Aorta (tissue), 5 donors: ENCODE measurements around the gene DHH. TPM values are rescaled to one million over a fixed set of nuclear protein-coding genes. Genes with fewer than 3 reads are reported as not detected.

Experiments used
- ATAC-seq: fragments of 200-7000 bp; cut with Tn5 transposase; one replicate; pipeline ENCODE4 v1.9.1; 2022; ENCODE audit warnings: moderate library complexity; ENCODE audit not compliant: low FRiP score
- DNase-seq, 2 donors: peaks; one replicate each; pipeline ENCODE4 v3.0.0-alpha.2; 2020
- H3K27ac ChIP-seq, 2 donors: one replicate each; pipeline ENCODE4 v1.5.1; 2013; ENCODE audit warnings: low read length in 2 of 2, mild to moderate bottlenecking in 2 of 2, moderate library complexity in 2 of 2, control low read depth in 1 of 2, inconsistent platforms in 1 of 2, low read depth in 1 of 2
- H3K27me3 ChIP-seq, 2 donors: one replicate each; pipeline ENCODE4 v1.6.1; 2013; ENCODE audit warnings: control low read depth in 1 of 2, low read length in 1 of 2, mild to moderate bottlenecking in 1 of 2, moderate library complexity in 1 of 2; ENCODE audit not compliant: insufficient read depth in 2 of 2, control insufficient read depth in 1 of 2
- H3K36me3 ChIP-seq, 2 donors: one replicate each; pipeline ENCODE4 v1.6.1; 2013; ENCODE audit warnings: control low read depth in 1 of 2, low read length in 1 of 2, mild to moderate bottlenecking in 1 of 2; ENCODE audit not compliant: insufficient read depth in 2 of 2, control insufficient read depth in 1 of 2
- H3K4me1 ChIP-seq, 2 donors: one replicate each; pipeline ENCODE4 v1.6.1; 2013; ENCODE audit warnings: low read length in 2 of 2, control low read depth in 1 of 2, mild to moderate bottlenecking in 1 of 2, moderate library complexity in 1 of 2; ENCODE audit not compliant: insufficient read depth in 2 of 2, control insufficient read depth in 1 of 2
- H3K4me3 ChIP-seq, 2 donors: one replicate each; pipeline ENCODE4 v1.5.1; 2013; ENCODE audit warnings: low read length in 2 of 2, control low read depth in 1 of 2, mild to moderate bottlenecking in 1 of 2
- H3K9me3 ChIP-seq: one replicate; pipeline ENCODE4 v1.6.1; 2013; ENCODE audit warnings: mild to moderate bottlenecking, low read length; ENCODE audit not compliant: control insufficient read depth
- WGBS, 2 donors: extraction: QIAGEN DNeasy Blood & Tissue Kit; methylation state at CpG; one replicate each; pipeline ENCODE4 v1.1.7; 2013; 5-methylcytosine and 5-hydroxymethylcytosine counted together
- intact Hi-C, 2 donors: fragments of 100-400 bp; cut with DNase I; formaldehyde crosslinking; loops; one replicate each; pipeline versions ENCODE4 v1.14.2 to v1.15.0; 2022
- polyA plus RNA-seq, 2 donors: library from polyadenylated mRNA; stranded (reverse); fragments of 200-250 nt; gene quantifications; one replicate each; pipeline ENCODE4 v1.2.3, GENCODE V29; 2013
- total RNA-seq, 2 donors: library from RNA; stranded (reverse); fragmentation: NEBNext Ultra II Directional; extraction: Animal tissue kit (Norgen Biotek cat#: 25700); gene quantifications; one replicate each; pipeline ENCODE4 v1.2.1, GENCODE V29; 2021
- donor health status: healthy with polysubstance abuse.
- donor health status: Bipolar disorder and iron deficiency.
- donor health status: DM: no; HTN: no; CAD: no.
- donor health status: DM: no; HTN: no; CAD: no.
- donor health status: DM: yes; HTN: yes; CAD: no.

DHH gene
- total and polyA plus RNA-seq, 4 donors: 0.33 to 3.6 (median 1.3) TPM; not detected in 1

DNA sequence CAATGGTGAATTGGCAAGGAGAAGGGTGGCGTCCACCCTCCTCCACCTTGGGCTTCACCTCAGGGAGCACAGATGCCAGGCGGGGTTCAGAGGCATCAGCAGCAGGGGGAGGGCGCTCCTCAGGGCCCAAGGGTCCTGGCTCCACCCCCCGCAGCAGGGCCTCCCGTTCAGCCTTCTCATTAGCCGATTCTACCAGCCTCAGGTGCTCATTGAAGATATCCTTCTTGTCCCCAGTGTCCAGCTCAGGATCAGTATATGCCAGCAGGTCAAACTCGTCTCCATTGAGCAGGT is 56.7 kb downstream of the DHH start:
- DNase-seq: peak in 1 of 2 donors; percentile 31
- Histone ChIP-seq H3K9me3 (no peaks in the 10 kb centered on the region), H3K4me1 (no peaks in the 10 kb centered on the region), H3K27me3 (no peaks in the 10 kb centered on the region), H3K36me3 (peaks cover 0 to 26% of the 10 kb centered on the region in 2 donors), H3K27ac (no peak overlapping the region), H3K4me3 (no peak overlapping the region)
- 87 to 89% methylated on average over 7 of the region's 7 CpGs for WGBS, 2 donors
- no peak for ATAC-seq
- intact Hi-C loops: no loop called here

- no peaks in the 10 kb centered on the region for H3K27me3 ChIP-seq
- WGBS, 2 donors: 87% methylated on average over 9 of the region's 9 CpGs
- H3K4me3 ChIP-seq: no peak overlapping the region
- ATAC-seq (no peak), DNase-seq (peak; percentile 39 to 70)
- H3K4me1 ChIP-seq: no peaks in the 10 kb centered on the region
- intact Hi-C loops: no loop called here
- peaks cover 0 to 26% of the 10 kb centered on the region in 2 donors for H3K36me3 ChIP-seq
- no peaks in the 10 kb centered on the region for H3K9me3 ChIP-seq
- no peak overlapping the region for H3K27ac ChIP-seq
These were observed 57.3 kb downstream of the DHH start for GRCh38 chr12:49037111-49037946.

Other genes starting within 250 kb of the DHH start
- gene DDX23, start 242.6 kb downstream of the DHH start, total RNA-seq: 10 to 100 TPM; 52.2 to 77.2 TPM
- gene DDX23, start 242.6 kb downstream of the DHH start, polyA plus RNA-seq: 10 to 100 TPM; 25.9 to 48.1 TPM
- gene RND1, start 228.9 kb downstream of the DHH start, total RNA-seq: 1 to 10 TPM; 3.7 TPM
- gene RND1, start 228.9 kb downstream of the DHH start, polyA plus RNA-seq: under 1 TPM; 0.56 to 0.88 TPM
- 10 to 100 TPM; 35.7 to 41.4 TPM for gene FKBP11, start 169.3 kb downstream of the DHH start, total RNA-seq
- 10 to 100 TPM; 14.3 to 51.3 TPM for gene FKBP11, start 169.3 kb downstream of the DHH start, polyA plus RNA-seq
- gene ARF3, start 137.3 kb downstream of the DHH start, total RNA-seq: 100 to 1,000 TPM; 153 to 155 TPM
- gene ARF3, start 137.3 kb downstream of the DHH start, polyA plus RNA-seq: 10 to 100 TPM; 65.3 to 65.5 TPM
- gene WNT10B, start 123.1 kb downstream of the DHH start, total RNA-seq: 1 to 10 TPM in 1 of 2 donors, under 1 TPM in 1; 0.55 to 4.9 TPM
- gene WNT10B, start 123.1 kb downstream of the DHH start, polyA plus RNA-seq: not detected
- not detected for gene WNT1, start 116.5 kb downstream of the DHH start, total RNA-seq
- not detected for gene WNT1, start 116.5 kb downstream of the DHH start, polyA plus RNA-seq
- under 1 TPM in 1 of 2 donors, not detected in 1; 0.10 TPM for gene DDN, start 95.4 kb downstream of the DHH start, total RNA-seq
- under 1 TPM in 1 of 2 donors, not detected in 1; 0.50 TPM for gene DDN, start 95.4 kb downstream of the DHH start, polyA plus RNA-seq
- gene PRKAG1, start 76.0 kb downstream of the DHH start, total RNA-seq: 10 to 100 TPM; 44.8 to 50.6 TPM
- 10 to 100 TPM; 48.0 to 57.1 TPM for gene PRKAG1, start 76.0 kb downstream of the DHH start, polyA plus RNA-seq
- 10 to 100 TPM; 88.6 to 97.4 TPM for gene KMT2D, start 34.0 kb downstream of the DHH start, total RNA-seq
- 10 to 100 TPM; 11.5 to 14.4 TPM for gene KMT2D, start 34.0 kb downstream of the DHH start, polyA plus RNA-seq
- 1 to 10 TPM in 1 of 2 donors, under 1 TPM in 1; 0.55 to 1.1 TPM for gene RHEBL1, start 24.8 kb downstream of the DHH start, total RNA-seq
- 1 to 10 TPM; 1.3 to 2.4 TPM for gene RHEBL1, start 24.8 kb downstream of the DHH start, polyA plus RNA-seq
- 100 to 1,000 TPM in 1 of 2 donors, 10 to 100 TPM in 1; 69.2 to 104 TPM for gene LMBR1L, start 16.0 kb upstream of the DHH start, total RNA-seq
- 100 to 1,000 TPM in 1 of 2 donors, 1 to 10 TPM in 1; 5.6 to 160 TPM for gene LMBR1L, start 16.0 kb upstream of the DHH start, polyA plus RNA-seq
- 100 to 1,000 TPM; 403 to 813 TPM for gene TUBA1B, start 36.6 kb upstream of the DHH start, total RNA-seq
- 100 to 1,000 TPM; 619 to 672 TPM for gene TUBA1B, start 36.6 kb upstream of the DHH start, polyA plus RNA-seq
- gene TUBA1A, start 94.3 kb upstream of the DHH start, total RNA-seq: 100 to 1,000 TPM; 148 to 253 TPM
- gene TUBA1A, start 94.3 kb upstream of the DHH start, polyA plus RNA-seq: 100 to 1,000 TPM; 102 to 172 TPM
- 100 to 1,000 TPM in 1 of 2 donors, 10 to 100 TPM in 1; 89.2 to 181 TPM for gene TUBA1C, start 170.3 kb upstream of the DHH start, total RNA-seq
- 100 to 1,000 TPM; 163 to 191 TPM for gene TUBA1C, start 170.3 kb upstream of the DHH start, polyA plus RNA-seq
- 1 to 10 TPM in 1 of 2 donors, under 1 TPM in 1; 0.49 to 5.4 TPM for gene PRPH, start 200.3 kb upstream of the DHH start, total RNA-seq
- gene PRPH, start 200.3 kb upstream of the DHH start, polyA plus RNA-seq: 10 to 100 TPM in 1 of 2 donors, not detected in 1; 13.8 TPM
- 1 to 10 TPM; 1.1 to 4.3 TPM for gene TROAP, start 228.5 kb upstream of the DHH start, total RNA-seq
- gene TROAP, start 228.5 kb upstream of the DHH start, polyA plus RNA-seq: 1 to 10 TPM in 1 of 2 donors, under 1 TPM in 1; 0.10 to 1.8 TPM
- gene C1QL4, start 242.4 kb upstream of the DHH start, total RNA-seq: not detected
- gene C1QL4, start 242.4 kb upstream of the DHH start, polyA plus RNA-seq: not detected